Glutamatergic neuron (in vitro differentiated cells): ENCODE data around the gene C1QTNF12. TPM values are rescaled to one million over a fixed set of nuclear protein-coding genes. Genes with fewer than 3 reads are reported as not detected.

Experiments
- DNase-seq: peaks from one replicate; pipeline ENCODE4 v3.0.0; 2022
- H3K27ac Mint-ChIP-seq: one replicate; pipeline ENCODE4 v1.8.0; 2020; ENCODE audit warnings: mild to moderate bottlenecking, mixed read lengths, inconsistent platforms; ENCODE audit not compliant: unreplicated experiment
- H3K27me3 Mint-ChIP-seq: one replicate; pipeline ENCODE4 v1.8.0; 2020; ENCODE audit warnings: mild to moderate bottlenecking, moderate library complexity, mixed read lengths, inconsistent platforms; ENCODE audit not compliant: unreplicated experiment
- H3K36me3 Mint-ChIP-seq: one replicate; pipeline ENCODE4 v1.8.0; 2020; ENCODE audit warnings: mild to moderate bottlenecking, mixed read lengths, inconsistent platforms; ENCODE audit not compliant: unreplicated experiment
- H3K4me1 Mint-ChIP-seq: one replicate; pipeline ENCODE4 v1.8.0; 2020; ENCODE audit warnings: mild to moderate bottlenecking, low read depth, mixed read lengths, inconsistent platforms; ENCODE audit not compliant: unreplicated experiment
- H3K4me3 Mint-ChIP-seq: one replicate; pipeline ENCODE4 v1.8.0; 2020; ENCODE audit warnings: mild to moderate bottlenecking, mixed read lengths, inconsistent platforms; ENCODE audit not compliant: unreplicated experiment
- H3K9me3 Mint-ChIP-seq: one replicate; pipeline ENCODE4 v1.8.0; 2020; ENCODE audit warnings: mild to moderate bottlenecking, moderate library complexity, mixed read lengths, inconsistent platforms; ENCODE audit not compliant: unreplicated experiment
- total RNA-seq: library from RNA; stranded (reverse); fragmentation: NEBNext Ultra II Directional; extraction: Animal tissue kit (Norgen Biotek cat#: 25700); gene quantifications from one replicate; pipeline ENCODE4 v1.2.1, GENCODE V29; 2021; ENCODE audit not compliant: unreplicated experiment
- TF ChIP-seq, protein P1 (sequence below): fragments of 200-600 bp; sonication (generic); IDR thresholded peaks from one replicate; pipeline ENCODE4 v1.5.0; 2021; ENCODE audit not compliant: partially characterized antibody, unreplicated experiment

Gene C1QTNF12
- total RNA-seq, 1 donor from 2014 or later: 9.1 TPM

DNA sequence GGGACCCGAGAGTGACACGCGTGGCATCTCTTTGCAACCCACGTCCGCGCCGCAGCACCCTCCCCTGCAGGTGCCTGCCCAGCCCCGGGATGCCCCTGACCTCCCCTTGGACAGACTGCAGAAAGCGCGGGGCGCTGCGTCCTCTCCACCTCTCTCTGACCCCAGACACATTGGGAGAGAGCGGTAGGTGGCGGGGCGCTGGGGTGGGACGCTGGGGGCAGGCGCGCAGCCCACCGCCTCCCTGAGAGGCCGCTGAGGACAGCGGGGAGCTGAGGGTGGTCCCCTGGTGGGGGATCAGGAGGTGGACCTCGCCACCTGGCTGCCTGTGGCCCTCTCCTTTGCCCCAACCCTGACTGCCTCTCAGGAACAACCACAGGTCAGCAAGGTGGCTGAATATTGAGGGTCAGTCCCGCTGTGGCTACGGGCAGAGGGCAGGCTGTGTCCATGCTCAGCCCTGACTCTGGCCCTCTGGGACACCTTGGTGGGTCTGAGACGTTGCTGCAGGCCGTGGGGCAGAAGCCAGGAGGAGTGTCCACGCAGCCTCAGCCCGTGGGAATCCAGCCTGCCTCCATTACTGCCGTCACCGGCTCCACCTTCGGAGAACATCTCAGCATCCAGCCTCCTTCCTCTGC is 27.9 kb upstream of the C1QTNF12 start:
- Mint-ChIP-seq H3K4me3 (peak overlapping the region; percentile 84), H3K27me3 (peaks cover 14% of the 10 kb centered on the region), H3K27ac (peak overlapping the region; percentile 59), H3K9me3 (peaks cover 14% of the 10 kb centered on the region), H3K36me3 (no peaks in the 10 kb centered on the region), H3K4me1 (peaks cover 33% of the 10 kb centered on the region)
- TF ChIP-seq, protein P1, sequence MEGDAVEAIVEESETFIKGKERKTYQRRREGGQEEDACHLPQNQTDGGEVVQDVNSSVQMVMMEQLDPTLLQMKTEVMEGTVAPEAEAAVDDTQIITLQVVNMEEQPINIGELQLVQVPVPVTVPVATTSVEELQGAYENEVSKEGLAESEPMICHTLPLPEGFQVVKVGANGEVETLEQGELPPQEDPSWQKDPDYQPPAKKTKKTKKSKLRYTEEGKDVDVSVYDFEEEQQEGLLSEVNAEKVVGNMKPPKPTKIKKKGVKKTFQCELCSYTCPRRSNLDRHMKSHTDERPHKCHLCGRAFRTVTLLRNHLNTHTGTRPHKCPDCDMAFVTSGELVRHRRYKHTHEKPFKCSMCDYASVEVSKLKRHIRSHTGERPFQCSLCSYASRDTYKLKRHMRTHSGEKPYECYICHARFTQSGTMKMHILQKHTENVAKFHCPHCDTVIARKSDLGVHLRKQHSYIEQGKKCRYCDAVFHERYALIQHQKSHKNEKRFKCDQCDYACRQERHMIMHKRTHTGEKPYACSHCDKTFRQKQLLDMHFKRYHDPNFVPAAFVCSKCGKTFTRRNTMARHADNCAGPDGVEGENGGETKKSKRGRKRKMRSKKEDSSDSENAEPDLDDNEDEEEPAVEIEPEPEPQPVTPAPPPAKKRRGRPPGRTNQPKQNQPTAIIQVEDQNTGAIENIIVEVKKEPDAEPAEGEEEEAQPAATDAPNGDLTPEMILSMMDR: no peak
- DNase-seq: peak; percentile 37

DNA sequence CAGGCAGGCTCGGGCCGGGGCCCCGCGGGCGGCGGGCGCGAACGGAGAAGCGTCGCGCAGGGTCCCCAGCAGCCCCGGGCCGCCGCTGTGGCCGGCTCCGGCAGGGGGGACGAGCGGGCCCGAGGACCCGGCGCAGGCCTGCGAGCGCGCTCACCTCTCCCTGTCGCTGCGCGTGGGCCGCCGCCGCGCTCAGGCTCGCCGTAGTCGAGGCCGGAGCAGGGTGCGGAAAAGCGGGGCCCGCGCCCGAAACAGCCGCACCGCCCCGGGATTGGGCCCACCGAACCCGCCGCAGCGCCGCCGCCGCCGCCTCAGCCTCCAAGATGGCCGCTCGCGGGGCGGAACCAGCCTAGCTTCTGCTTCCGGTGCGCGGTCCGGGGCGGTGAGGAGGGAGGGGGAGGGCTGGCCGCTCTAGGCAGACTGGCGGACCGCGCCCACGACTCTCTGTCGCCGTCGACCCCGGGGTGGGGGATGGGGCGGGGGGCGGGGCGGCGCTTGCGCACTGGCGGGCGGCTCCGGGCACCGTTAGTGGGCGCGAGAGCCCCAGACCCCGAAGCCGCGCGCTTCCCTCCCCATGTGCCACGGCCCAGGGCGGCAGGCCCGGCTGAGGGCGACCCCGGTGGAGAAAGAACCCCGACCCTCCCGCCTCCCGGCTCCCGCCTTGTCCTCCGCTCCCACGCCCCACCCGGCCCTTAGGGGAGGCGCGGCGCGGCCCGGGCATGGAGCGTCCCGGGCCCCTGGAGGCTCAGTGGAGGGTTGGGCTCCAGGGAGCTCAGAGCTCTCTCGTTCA is 27.2 kb upstream of the C1QTNF12 start, which contains the start of gene UBE2J2:
UBE2J2 (minus strand) TSS at position 343 of the 787 bp plus-strand sequence. CDS start 5,862 bp downstream, outside the sequence.
- TF ChIP-seq, protein P1: no peak
- DNase-seq: peak; percentile 96
- peaks cover 33% of the 10 kb centered on the region for H3K4me1 Mint-ChIP-seq
- peaks cover 14% of the 10 kb centered on the region for H3K27me3 Mint-ChIP-seq
- peak within 1 kb of the TSS; percentile 90 for H3K4me3 Mint-ChIP-seq
- H3K36me3 Mint-ChIP-seq: no peaks in the 10 kb centered on the region
- H3K9me3 Mint-ChIP-seq: peaks cover 14% of the 10 kb centered on the region
- H3K27ac Mint-ChIP-seq: peak within 1 kb of the TSS; percentile 90

DNA sequence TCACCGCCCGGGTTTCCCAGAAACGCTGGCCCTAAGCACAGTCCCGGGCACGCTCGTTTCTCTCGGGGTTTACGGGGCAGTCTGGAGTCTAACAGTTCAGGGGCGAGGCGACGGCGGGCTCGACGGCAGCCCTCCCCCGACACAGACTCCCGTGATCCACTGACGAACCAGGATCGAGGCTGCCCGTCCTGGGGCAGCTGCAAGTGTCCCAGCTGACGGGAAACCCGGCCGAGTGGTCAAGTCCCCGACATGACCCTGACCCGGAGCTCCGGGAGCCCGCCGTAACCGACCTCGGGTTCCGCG is 26.6 kb upstream of the C1QTNF12 start:
- peak overlapping the region; percentile 90 for H3K27ac Mint-ChIP-seq
- peaks cover 14% of the 10 kb centered on the region for H3K9me3 Mint-ChIP-seq
- DNase-seq: no peak
- H3K27me3 Mint-ChIP-seq: peaks cover 14% of the 10 kb centered on the region
- TF ChIP-seq, protein P1: no peak
- peak overlapping the region; percentile 90 for H3K4me3 Mint-ChIP-seq
- H3K36me3 Mint-ChIP-seq: no peaks in the 10 kb centered on the region
- peaks cover 33% of the 10 kb centered on the region for H3K4me1 Mint-ChIP-seq

DNA sequence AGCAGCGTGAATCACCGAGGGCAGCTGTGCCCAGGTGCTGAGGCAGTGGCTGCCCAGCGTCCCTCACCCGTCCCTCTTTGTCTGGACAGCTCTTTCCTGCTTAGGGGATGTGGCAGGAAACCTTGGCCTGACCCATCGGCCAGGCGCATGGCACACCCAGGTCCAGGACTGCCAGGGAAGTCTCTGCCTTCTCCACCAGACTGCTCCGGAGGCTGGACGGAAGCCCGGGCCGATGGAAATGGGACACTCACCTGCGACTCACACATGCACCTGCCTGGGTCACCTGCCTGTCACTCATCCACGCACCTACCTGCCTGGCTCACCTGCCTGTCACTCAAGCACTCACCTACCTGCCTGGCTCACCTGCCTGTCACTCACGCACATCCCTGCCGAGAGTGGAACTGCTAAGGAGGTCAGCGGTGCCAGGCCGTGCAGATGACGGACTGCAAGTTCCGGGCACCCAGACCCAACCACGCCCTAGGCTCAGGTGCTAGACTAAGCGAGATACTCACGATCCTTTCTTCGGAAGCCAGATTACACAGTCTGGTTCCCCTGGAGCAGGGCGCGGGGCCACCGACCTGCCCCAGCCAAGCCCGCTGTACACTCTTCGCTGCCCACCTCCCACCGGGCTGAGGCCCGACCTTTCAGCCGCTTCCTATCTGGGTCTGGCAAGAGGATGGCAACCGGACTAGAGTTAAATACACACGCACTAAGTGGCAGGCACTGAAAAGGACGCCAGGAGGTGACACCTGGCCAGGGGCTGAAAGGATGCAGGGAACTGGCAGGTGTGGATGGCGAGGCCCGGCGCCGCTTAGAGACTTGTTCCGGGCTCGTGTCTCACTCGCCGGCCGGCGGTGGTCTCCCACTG is 26.1 kb upstream of the C1QTNF12 start:
- peaks cover 14% of the 10 kb centered on the region for H3K9me3 Mint-ChIP-seq
- peak overlapping the region; percentile 90 for H3K27ac Mint-ChIP-seq
- no peaks in the 10 kb centered on the region for H3K36me3 Mint-ChIP-seq
- peak overlapping the region; percentile 90 for H3K4me3 Mint-ChIP-seq
- H3K4me1 Mint-ChIP-seq: peaks cover 33% of the 10 kb centered on the region
- DNase-seq: peak; percentile 21
- peaks cover 14% of the 10 kb centered on the region for H3K27me3 Mint-ChIP-seq
- TF ChIP-seq, protein P1: no peak
